ENCODE results near the gene ADM2. TPM values are rescaled to one million over a fixed set of nuclear protein-coding genes. Genes with fewer than 3 reads are reported as not detected.

Gene ADM2
- total RNA-seq, 1 donor from 2014 or later: 1.7 TPM

DNA sequence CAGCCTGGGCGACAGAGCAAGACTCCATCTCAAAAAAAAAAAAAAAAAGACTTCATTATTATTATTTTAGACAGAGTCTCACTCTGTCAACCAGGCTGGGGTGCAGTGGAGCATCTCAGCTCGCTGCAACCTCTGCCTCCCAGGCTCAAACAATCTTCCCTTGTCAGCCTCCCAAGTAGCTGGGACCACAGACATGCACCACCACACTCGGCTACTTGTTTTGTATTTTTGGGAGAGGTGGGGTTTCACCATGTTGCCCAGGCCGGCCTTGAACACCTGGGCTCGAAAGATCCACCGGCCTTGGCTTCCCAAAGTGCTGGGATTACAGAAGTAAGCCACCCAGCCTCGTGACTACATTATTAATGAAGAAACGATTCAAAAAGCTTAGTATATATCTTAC lies 53.8 kb downstream of the ADM2 start:
- no peak for TF ChIP-seq CTCF (conservative IDR thresholded peaks at IDR 0.05)
- H3K27me3 Mint-ChIP-seq (ENCODE audit: low read depth): peaks cover 58% of the 10 kb centered on the region
- peaks cover 19% of the 10 kb centered on the region for H3K4me1 Mint-ChIP-seq
- H3K9me3 Mint-ChIP-seq: no peaks in the 10 kb centered on the region
- H3K4me3 Mint-ChIP-seq: no peak overlapping the region
- no peaks in the 10 kb centered on the region for H3K36me3 Mint-ChIP-seq (ENCODE audit: low read depth)
- DNase-seq (ENCODE audit: low read depth, low spot score): no peak
- no peak overlapping the region for H3K27ac Mint-ChIP-seq (ENCODE audit: unreplicated experiment)

Other genes with a start within 250 kb of the ADM2 start
- gene TUBGCP6, start 236.5 kb upstream of the ADM2 start, total RNA-seq: 48.8 and 54.4 TPM in 2 replicates
- gene HDAC10, start 230.3 kb upstream of the ADM2 start, total RNA-seq: 49.9 and 52.9 TPM in 2 replicates
- gene MAPK12, start 219.9 kb upstream of the ADM2 start, total RNA-seq: 45.1 and 46.5 TPM in 2 replicates
- 15.9 and 16.3 TPM in 2 replicates for gene MAPK11, start 211.2 kb upstream of the ADM2 start, total RNA-seq
- gene PLXNB2, start 173.9 kb upstream of the ADM2 start, total RNA-seq: 128 and 130 TPM in 2 replicates
- 18.8 and 22.0 TPM in 2 replicates for gene DENND6B, start 154.5 kb upstream of the ADM2 start, total RNA-seq
- gene PPP6R2, start 138.2 kb upstream of the ADM2 start, total RNA-seq: 54.8 and 55.9 TPM in 2 replicates
- gene SBF1, start 6.5 kb upstream of the ADM2 start, total RNA-seq: 116 and 130 TPM in 2 replicates
- 0.30 and 0.35 TPM in 2 replicates for gene MIOX, start 5.3 kb downstream of the ADM2 start, total RNA-seq
- gene LMF2, start 26.2 kb downstream of the ADM2 start, total RNA-seq: 76.6 and 82.9 TPM in 2 replicates
- gene NCAPH2, start 26.7 kb downstream of the ADM2 start, total RNA-seq: 114 and 116 TPM in 2 replicates
- 2.3 and 4.2 TPM in 2 replicates for gene SCO2, start 44.1 kb downstream of the ADM2 start, total RNA-seq
- gene TYMP, start 48.5 kb downstream of the ADM2 start, total RNA-seq: 0.86 and 1.2 TPM in 2 replicates
- gene KLHDC7B, start 64.4 kb downstream of the ADM2 start, total RNA-seq: 0.05 and 0.07 TPM in 2 replicates
- not detected in 2 replicates for gene SYCE3, start 81.4 kb downstream of the ADM2 start, total RNA-seq
- 81.2 and 84.1 TPM in 2 replicates for gene CPT1B, start 96.9 kb downstream of the ADM2 start, total RNA-seq
- gene CHKB, start 101.3 kb downstream of the ADM2 start, total RNA-seq: 88.1 and 91.3 TPM in 2 replicates
- gene MAPK8IP2, start 119.2 kb downstream of the ADM2 start, total RNA-seq: 30.4 and 31.8 TPM in 2 replicates
- gene ARSA, start 146.6 kb downstream of the ADM2 start, total RNA-seq: 14.6 and 16.1 TPM in 2 replicates
- gene SHANK3, start 191.3 kb downstream of the ADM2 start, total RNA-seq: 15.2 and 15.4 TPM in 2 replicates

All from neural crest cell (in vitro differentiated cells).